K562 (cell line): ENCODE results near the gene CHMP5. TPM values are rescaled to one million over a fixed set of nuclear protein-coding genes. Genes with fewer than 3 reads are reported as not detected.

Experiments used
- GTF2F1 ChIP-seq: IDR thresholded peaks from 2 replicates; pipeline ENCODE4 v1.6.1; 2011; ENCODE audit warnings: low read depth, low read length, improper control_type of control experiment
- JUND ChIP-seq, 2 experiments: IDR thresholded peaks; 2 replicates in 1 of 2; 3 replicates in 1 of 2; pipeline ENCODE4 v1.6.1; 2011; ENCODE audit warnings: borderline replicate concordance in 2 of 2, low read depth in 2 of 2, low read length in 2 of 2, improper control_type of control experiment in 1 of 2, missing biosample characterization in 1 of 2, missing genetic modification characterization in 1 of 2, missing genetic modification reagents in 1 of 2
- MEF2A ChIP-seq: IDR thresholded peaks from 2 replicates; pipeline ENCODE4 v1.6.1; 2011; ENCODE audit warnings: low read depth, mild to moderate bottlenecking, low read length, moderate library complexity; ENCODE audit not compliant: control insufficient read depth
- RBFOX2 ChIP-seq: fragments of 200-400 bp; formaldehyde crosslinking; IDR thresholded peaks from 2 replicates; pipeline ENCODE4 v1.6.1; 2017; ENCODE audit warnings: low read depth, mild to moderate bottlenecking, low read length, moderate library complexity
- SIN3B ChIP-seq: fragments of 450-650 bp; IDR thresholded peaks from 2 replicates; pipeline ENCODE4 v1.6.1; 2017; ENCODE audit warnings: low read depth, mild to moderate bottlenecking, moderate library complexity
- TARDBP ChIP-seq: fragments of 450-650 bp; IDR thresholded peaks from 2 replicates; pipeline ENCODE4 v1.6.1; 2016
- TEAD1 ChIP-seq, 2 experiments: fragments of 450-650 bp in 1 of 2; sonication (generic) in 1 of 2; formaldehyde crosslinking; IDR thresholded peaks; 2 replicates each; pipeline versions ENCODE4 v1.4.0 to v1.8.0; 2020 to 2022; ENCODE audit warnings: mild to moderate bottlenecking in 2 of 2, missing genetic modification reagents in 1 of 2
- ZNF197 ChIP-seq: fragments of 200-800 bp; sonication (Bioruptor generic); IDR thresholded peaks from 2 replicates; pipeline ENCODE4 v1.6.1; 2016; ENCODE audit warnings: low read depth, missing genetic modification characterization, missing compliant biosample characterization
- polyA plus RNA-seq, 8 experiments: library from polyadenylated mRNA; depleted of rRNA in 4 of 8; stranded (reverse) in 5 of 8; unstranded in 3 of 8; fragments of >200 nt; fragmentation: Nextera tagmentation in 2 of 8; fragmentation: Illumina TruSeq in 1 of 8; extraction: Ambion mirVana in 2 of 8; extraction: Trizol in 1 of 8; gene quantifications; 2 replicates each; pipeline versions ENCODE4 v1.2.1 to v1.2.3, GENCODE V29; 2011 to 2014; ENCODE audit warnings: inconsistent platforms in 1 of 8, missing spikeins in 1 of 8
- total RNA-seq, 7 experiments: library from RNA; depleted of rRNA in 6 of 7; stranded (reverse); fragments of >200 nt in 6 of 7; fragmentation: Illumina TruSeq in 2 of 7; extraction: Trizol in 2 of 7; gene quantifications; 2 replicates each; pipeline versions ENCODE4 v1.2.1 to v1.2.3, GENCODE V29; 2011 to 2021; ENCODE audit warnings: low replicate concordance in 1 of 7
- TF ChIP-seq, protein P1 (sequence below), 3 experiments: fragments of 200-800 bp in 1 of 3; fragments of 250-450 bp in 1 of 3; fragments of 450-650 bp in 1 of 3; sonication (Bioruptor Pico) in 1 of 3; sonication (Bioruptor generic) in 1 of 3; formaldehyde crosslinking in 1 of 3; IDR thresholded peaks; 2 replicates each; pipeline versions ENCODE4 v1.6.1 to v1.8.0; 2016 to 2022; ENCODE audit warnings: mild to moderate bottlenecking in 2 of 3, missing genetic modification characterization in 2 of 3, missing compliant biosample characterization in 1 of 3, moderate library complexity in 1 of 3
- TF ChIP-seq, protein P2 (sequence below): fragments of 450-650 bp; IDR thresholded peaks from 2 replicates; pipeline ENCODE4 v1.6.1; 2016; ENCODE audit warnings: low read depth
- TF ChIP-seq, protein P3 (sequence below): sonication (generic); formaldehyde crosslinking; IDR thresholded peaks from 2 replicates; pipeline ENCODE4 v1.8.0; 2023; ENCODE audit warnings: mild to moderate bottlenecking, missing genetic modification reagents

CHMP5 gene
- total and polyA plus RNA-seq, 9 of the 15 experiments (the other 6 are each of a cell fraction or from before 2014, with no cell fraction given) = 36.0 to 105 (median 54.9) TPM

- TF ChIP-seq, protein P1, sequence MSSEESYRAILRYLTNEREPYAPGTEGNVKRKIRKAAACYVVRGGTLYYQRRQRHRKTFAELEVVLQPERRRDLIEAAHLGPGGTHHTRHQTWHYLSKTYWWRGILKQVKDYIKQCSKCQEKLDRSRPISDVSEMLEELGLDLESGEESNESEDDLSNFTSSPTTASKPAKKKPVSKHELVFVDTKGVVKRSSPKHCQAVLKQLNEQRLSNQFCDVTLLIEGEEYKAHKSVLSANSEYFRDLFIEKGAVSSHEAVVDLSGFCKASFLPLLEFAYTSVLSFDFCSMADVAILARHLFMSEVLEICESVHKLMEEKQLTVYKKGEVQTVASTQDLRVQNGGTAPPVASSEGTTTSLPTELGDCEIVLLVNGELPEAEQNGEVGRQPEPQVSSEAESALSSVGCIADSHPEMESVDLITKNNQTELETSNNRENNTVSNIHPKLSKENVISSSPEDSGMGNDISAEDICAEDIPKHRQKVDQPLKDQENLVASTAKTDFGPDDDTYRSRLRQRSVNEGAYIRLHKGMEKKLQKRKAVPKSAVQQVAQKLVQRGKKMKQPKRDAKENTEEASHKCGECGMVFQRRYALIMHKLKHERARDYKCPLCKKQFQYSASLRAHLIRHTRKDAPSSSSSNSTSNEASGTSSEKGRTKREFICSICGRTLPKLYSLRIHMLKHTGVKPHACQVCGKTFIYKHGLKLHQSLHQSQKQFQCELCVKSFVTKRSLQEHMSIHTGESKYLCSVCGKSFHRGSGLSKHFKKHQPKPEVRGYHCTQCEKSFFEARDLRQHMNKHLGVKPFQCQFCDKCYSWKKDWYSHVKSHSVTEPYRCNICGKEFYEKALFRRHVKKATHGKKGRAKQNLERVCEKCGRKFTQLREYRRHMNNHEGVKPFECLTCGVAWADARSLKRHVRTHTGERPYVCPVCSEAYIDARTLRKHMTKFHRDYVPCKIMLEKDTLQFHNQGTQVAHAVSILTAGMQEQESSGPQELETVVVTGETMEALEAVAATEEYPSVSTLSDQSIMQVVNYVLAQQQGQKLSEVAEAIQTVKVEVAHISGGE (CRISPR knock-in tag; IDR thresholded peaks at IDR 0.05) = peak in 1 of 3 experiments; percentile 49; a peak in 1 of 6 replicates
- no peak for TF ChIP-seq SIN3B
- TF ChIP-seq, protein P2, sequence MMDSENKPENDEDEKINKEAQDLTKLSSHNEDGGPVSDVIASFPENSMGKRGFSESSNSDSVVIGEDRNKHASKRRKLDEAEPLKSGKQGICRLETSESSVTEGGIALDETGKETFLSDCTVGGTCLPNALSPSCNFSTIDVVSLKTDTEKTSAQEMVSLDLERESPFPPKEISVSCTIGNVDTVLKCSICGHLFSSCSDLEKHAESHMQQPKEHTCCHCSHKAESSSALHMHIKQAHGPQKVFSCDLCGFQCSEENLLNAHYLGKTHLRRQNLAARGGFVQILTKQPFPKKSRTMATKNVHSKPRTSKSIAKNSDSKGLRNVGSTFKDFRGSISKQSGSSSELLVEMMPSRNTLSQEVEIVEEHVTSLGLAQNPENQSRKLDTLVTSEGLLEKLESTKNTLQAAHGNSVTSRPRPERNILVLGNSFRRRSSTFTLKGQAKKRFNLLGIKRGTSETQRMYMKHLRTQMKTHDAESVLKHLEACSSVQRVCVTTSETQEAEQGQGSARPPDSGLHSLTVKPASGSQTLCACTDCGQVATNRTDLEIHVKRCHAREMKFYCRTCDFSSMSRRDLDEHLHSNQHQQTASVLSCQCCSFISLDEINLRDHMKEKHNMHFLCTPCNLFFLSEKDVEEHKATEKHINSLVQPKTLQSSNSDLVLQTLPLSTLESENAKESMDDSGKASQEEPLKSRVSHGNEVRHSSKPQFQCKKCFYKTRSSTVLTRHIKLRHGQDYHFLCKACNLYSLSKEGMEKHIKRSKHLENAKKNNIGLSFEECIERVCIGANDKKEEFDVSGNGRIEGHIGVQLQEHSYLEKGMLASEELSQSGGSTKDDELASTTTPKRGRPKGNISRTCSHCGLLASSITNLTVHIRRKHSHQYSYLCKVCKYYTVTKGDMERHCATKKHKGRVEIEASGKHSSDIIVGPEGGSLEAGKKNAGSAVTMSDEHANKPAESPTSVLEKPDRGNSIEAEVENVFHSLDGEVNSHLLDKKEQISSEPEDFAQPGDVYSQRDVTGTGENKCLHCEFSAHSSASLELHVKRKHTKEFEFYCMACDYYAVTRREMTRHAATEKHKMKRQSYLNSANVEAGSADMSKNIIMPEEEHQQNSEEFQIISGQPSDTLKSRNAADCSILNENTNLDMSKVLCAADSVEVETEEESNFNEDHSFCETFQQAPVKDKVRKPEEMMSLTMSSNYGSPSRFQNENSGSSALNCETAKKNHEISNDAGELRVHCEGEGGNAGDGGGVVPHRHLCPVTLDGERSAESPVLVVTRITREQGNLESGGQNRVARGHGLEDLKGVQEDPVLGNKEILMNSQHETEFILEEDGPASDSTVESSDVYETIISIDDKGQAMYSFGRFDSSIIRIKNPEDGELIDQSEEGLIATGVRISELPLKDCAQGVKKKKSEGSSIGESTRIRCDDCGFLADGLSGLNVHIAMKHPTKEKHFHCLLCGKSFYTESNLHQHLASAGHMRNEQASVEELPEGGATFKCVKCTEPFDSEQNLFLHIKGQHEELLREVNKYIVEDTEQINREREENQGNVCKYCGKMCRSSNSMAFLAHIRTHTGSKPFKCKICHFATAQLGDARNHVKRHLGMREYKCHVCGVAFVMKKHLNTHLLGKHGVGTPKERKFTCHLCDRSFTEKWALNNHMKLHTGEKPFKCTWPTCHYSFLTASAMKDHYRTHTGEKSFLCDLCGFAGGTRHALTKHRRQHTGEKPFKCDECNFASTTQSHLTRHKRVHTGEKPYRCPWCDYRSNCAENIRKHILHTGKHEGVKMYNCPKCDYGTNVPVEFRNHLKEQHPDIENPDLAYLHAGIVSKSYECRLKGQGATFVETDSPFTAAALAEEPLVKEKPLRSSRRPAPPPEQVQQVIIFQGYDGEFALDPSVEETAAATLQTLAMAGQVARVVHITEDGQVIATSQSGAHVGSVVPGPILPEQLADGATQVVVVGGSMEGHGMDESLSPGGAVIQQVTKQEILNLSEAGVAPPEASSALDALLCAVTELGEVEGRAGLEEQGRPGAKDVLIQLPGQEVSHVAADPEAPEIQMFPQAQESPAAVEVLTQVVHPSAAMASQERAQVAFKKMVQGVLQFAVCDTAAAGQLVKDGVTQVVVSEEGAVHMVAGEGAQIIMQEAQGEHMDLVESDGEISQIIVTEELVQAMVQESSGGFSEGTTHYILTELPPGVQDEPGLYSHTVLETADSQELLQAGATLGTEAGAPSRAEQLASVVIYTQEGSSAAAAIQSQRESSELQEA = no peak
- TF ChIP-seq ZNF197 (CRISPR knock-in tag) = peak; percentile 65; the same call in 1 of the 2 replicates
- peak in 1 of 2 experiments; percentile 59; a peak in 1 of 4 replicates for TF ChIP-seq TEAD1 (CRISPR knock-in tag; IDR thresholded peaks at IDR 0.05)
- TF ChIP-seq JUND (IDR thresholded peaks at IDR 0.05; ENCODE audit: borderline replicate concordance, low read depth, low read length) = peak; percentile 46; the same call in 1 of the 2 replicates
- peak; percentile 54; the same call in 1 of the 3 replicates for TF ChIP-seq JUND (tag; IDR thresholded peaks at IDR 0.05; ENCODE audit: borderline replicate concordance, low read depth, low read length)
- TF ChIP-seq GTF2F1 = no peak
- TF ChIP-seq TARDBP = peak; percentile 52; the same call in 1 of the 2 replicates
- TF ChIP-seq, protein P3, sequence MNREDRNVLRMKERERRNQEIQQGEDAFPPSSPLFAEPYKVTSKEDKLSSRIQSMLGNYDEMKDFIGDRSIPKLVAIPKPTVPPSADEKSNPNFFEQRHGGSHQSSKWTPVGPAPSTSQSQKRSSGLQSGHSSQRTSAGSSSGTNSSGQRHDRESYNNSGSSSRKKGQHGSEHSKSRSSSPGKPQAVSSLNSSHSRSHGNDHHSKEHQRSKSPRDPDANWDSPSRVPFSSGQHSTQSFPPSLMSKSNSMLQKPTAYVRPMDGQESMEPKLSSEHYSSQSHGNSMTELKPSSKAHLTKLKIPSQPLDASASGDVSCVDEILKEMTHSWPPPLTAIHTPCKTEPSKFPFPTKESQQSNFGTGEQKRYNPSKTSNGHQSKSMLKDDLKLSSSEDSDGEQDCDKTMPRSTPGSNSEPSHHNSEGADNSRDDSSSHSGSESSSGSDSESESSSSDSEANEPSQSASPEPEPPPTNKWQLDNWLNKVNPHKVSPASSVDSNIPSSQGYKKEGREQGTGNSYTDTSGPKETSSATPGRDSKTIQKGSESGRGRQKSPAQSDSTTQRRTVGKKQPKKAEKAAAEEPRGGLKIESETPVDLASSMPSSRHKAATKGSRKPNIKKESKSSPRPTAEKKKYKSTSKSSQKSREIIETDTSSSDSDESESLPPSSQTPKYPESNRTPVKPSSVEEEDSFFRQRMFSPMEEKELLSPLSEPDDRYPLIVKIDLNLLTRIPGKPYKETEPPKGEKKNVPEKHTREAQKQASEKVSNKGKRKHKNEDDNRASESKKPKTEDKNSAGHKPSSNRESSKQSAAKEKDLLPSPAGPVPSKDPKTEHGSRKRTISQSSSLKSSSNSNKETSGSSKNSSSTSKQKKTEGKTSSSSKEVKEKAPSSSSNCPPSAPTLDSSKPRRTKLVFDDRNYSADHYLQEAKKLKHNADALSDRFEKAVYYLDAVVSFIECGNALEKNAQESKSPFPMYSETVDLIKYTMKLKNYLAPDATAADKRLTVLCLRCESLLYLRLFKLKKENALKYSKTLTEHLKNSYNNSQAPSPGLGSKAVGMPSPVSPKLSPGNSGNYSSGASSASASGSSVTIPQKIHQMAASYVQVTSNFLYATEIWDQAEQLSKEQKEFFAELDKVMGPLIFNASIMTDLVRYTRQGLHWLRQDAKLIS (CRISPR knock-in tag) = no peak
- peak; percentile 58 for TF ChIP-seq RBFOX2
- peak; percentile 94 for TF ChIP-seq MEF2A
Measured at GRCh38 chr9:33239921-33240320, 24.9 kb upstream of the CHMP5 start, which contains the start of gene SPINK4 (continued).
